ENCODE measurements around the gene USP13.
A peak's percentile ranks its signal among the peaks of the same experiment; 100 is the strongest.

Gene USP13

GRCh38 chr3:179652447-179653095 is at the start of gene USP13:
Gene USP13, plus strand, starts transcription at chr3:179653040. Its CDS starts 186 bp downstream, at chr3:179653226.
- Histone ChIP-seq H3K36me3 (ENCODE audit: insufficient read depth, low read length) (no peaks in the 10 kb centered on the region), H3K27me3 (ENCODE audit: control insufficient read depth in 1 of 2, insufficient read depth in 2 of 2, low read length in 2 of 2) (no peaks in the 10 kb centered on the region), H3K4me3 (ENCODE audit: low read depth in 1 of 2, low read length in 2 of 2) (peak within 1 kb of the TSS; percentile 74 to 84), H3K4me1 (ENCODE audit: insufficient read depth, low read length) (peaks cover 4% of the 10 kb centered on the region), H3K27ac (ENCODE audit: low read depth, low read length) (peak within 1 kb of the TSS; percentile 73), H3K9me3 (ENCODE audit: low read length) (no peaks in the 10 kb centered on the region), H3K9ac (ENCODE audit: low read length) (peak within 1 kb of the TSS; percentile 50)

- H3K4me1 ChIP-seq (ENCODE audit: insufficient read depth, low read length): peaks cover 16% of the 10 kb centered on the region
- H3K4me3 ChIP-seq (ENCODE audit: low read depth in 1 of 2, low read length in 2 of 2): no peak overlapping the region
- H3K27ac ChIP-seq (ENCODE audit: low read depth, low read length): no peak overlapping the region
Observed at GRCh38 chr3:179603321-179603720, 49.5 kb upstream of the USP13 start.

GRCh38 chr3:179603831-179604230 is 49.0 kb upstream of the USP13 start:
- Histone ChIP-seq H3K9me3 (ENCODE audit: low read length) (no peaks in the 10 kb centered on the region), H3K4me3 (ENCODE audit: low read depth in 1 of 2, low read length in 2 of 2) (peak overlapping the region; percentile 82 to 100), H3K36me3 (ENCODE audit: insufficient read depth, low read length) (peaks cover 17% of the 10 kb centered on the region), H3K27ac (ENCODE audit: low read depth, low read length) (peak overlapping the region; percentile 89), H3K4me1 (ENCODE audit: insufficient read depth, low read length) (peaks cover 16% of the 10 kb centered on the region), H3K27me3 (ENCODE audit: control insufficient read depth in 1 of 2, insufficient read depth in 2 of 2, low read length in 2 of 2) (no peaks in the 10 kb centered on the region), H3K9ac (ENCODE audit: low read length) (peak overlapping the region; percentile 99)

More at GRCh38 chr3:179603321-179603720, 49.5 kb upstream of the USP13 start:
- no peaks in the 10 kb centered on the region for H3K9me3 ChIP-seq (ENCODE audit: low read length)
- H3K9ac ChIP-seq (ENCODE audit: low read length): peak overlapping the region; percentile 99
- H3K36me3 ChIP-seq (ENCODE audit: insufficient read depth, low read length): peaks cover 22% of the 10 kb centered on the region
- no peaks in the 10 kb centered on the region for H3K27me3 ChIP-seq (ENCODE audit: control insufficient read depth in 1 of 2, insufficient read depth in 2 of 2, low read length in 2 of 2)

GRCh38 chr3:179604321-179605078 is 48.3 kb upstream of the USP13 start, which contains the start of the genes MRPL47 and NDUFB5:
Gene MRPL47, minus strand, starts transcription at chr3:179604638. Its CDS starts 14 bp downstream, at chr3:179604624.
Gene NDUFB5, plus strand, starts transcription at chr3:179604794. Its CDS starts 22 bp downstream, at chr3:179604816.
- H3K4me1 ChIP-seq (ENCODE audit: insufficient read depth, low read length): peaks cover 16% of the 10 kb centered on the region
- H3K36me3 ChIP-seq (ENCODE audit: insufficient read depth, low read length): peaks cover 13% of the 10 kb centered on the region
- no peaks in the 10 kb centered on the region for H3K27me3 ChIP-seq (ENCODE audit: control insufficient read depth in 1 of 2, insufficient read depth in 2 of 2, low read length in 2 of 2)
- peak within 1 kb of the TSS; percentile 89 for H3K27ac ChIP-seq (ENCODE audit: low read depth, low read length)
- peak within 1 kb of the TSS; percentile 99 for H3K9ac ChIP-seq (ENCODE audit: low read length)
- peak within 1 kb of the TSS; percentile 82 to 100 for H3K4me3 ChIP-seq (ENCODE audit: low read depth in 1 of 2, low read length in 2 of 2)
- no peaks in the 10 kb centered on the region for H3K9me3 ChIP-seq (ENCODE audit: low read length)

- Histone ChIP-seq H3K36me3 (ENCODE audit: insufficient read depth, low read length) (no peaks in the 10 kb centered on the region), H3K4me3 (ENCODE audit: low read depth in 1 of 2, low read length in 2 of 2) (no peak overlapping the region), H3K4me1 (ENCODE audit: insufficient read depth, low read length) (peaks cover 19% of the 10 kb centered on the region)
Observed at GRCh38 chr3:179606534-179607085, 46.2 kb upstream of the USP13 start.

GRCh38 chr3:179608931-179609720 is 43.7 kb upstream of the USP13 start:
- H3K4me3 ChIP-seq (ENCODE audit: low read depth in 1 of 2, low read length in 2 of 2): no peak overlapping the region
- H3K4me1 ChIP-seq (ENCODE audit: insufficient read depth, low read length): peaks cover 8% of the 10 kb centered on the region
- no peaks in the 10 kb centered on the region for H3K36me3 ChIP-seq (ENCODE audit: insufficient read depth, low read length)
- no peaks in the 10 kb centered on the region for H3K27me3 ChIP-seq (ENCODE audit: control insufficient read depth in 1 of 2, insufficient read depth in 2 of 2, low read length in 2 of 2)
- no peak overlapping the region for H3K27ac ChIP-seq (ENCODE audit: low read depth, low read length)
- H3K9me3 ChIP-seq (ENCODE audit: low read length): no peaks in the 10 kb centered on the region
- H3K9ac ChIP-seq (ENCODE audit: low read length): no peak overlapping the region

More at GRCh38 chr3:179606534-179607085, 46.2 kb upstream of the USP13 start:
- H3K9ac ChIP-seq (ENCODE audit: low read length): no peak overlapping the region
- no peaks in the 10 kb centered on the region for H3K27me3 ChIP-seq (ENCODE audit: control insufficient read depth in 1 of 2, insufficient read depth in 2 of 2, low read length in 2 of 2)
- no peaks in the 10 kb centered on the region for H3K9me3 ChIP-seq (ENCODE audit: low read length)
- no peak overlapping the region for H3K27ac ChIP-seq (ENCODE audit: low read depth, low read length)

GRCh38 chr3:179610066-179610465 is 42.8 kb upstream of the USP13 start:
- H3K9ac ChIP-seq (ENCODE audit: low read length): no peak overlapping the region
- no peaks in the 10 kb centered on the region for H3K9me3 ChIP-seq (ENCODE audit: low read length)
- H3K36me3 ChIP-seq (ENCODE audit: insufficient read depth, low read length): no peaks in the 10 kb centered on the region
- H3K4me1 ChIP-seq (ENCODE audit: insufficient read depth, low read length): peaks cover 7% of the 10 kb centered on the region
- H3K27me3 ChIP-seq (ENCODE audit: control insufficient read depth in 1 of 2, insufficient read depth in 2 of 2, low read length in 2 of 2): no peaks in the 10 kb centered on the region
- H3K4me3 ChIP-seq (ENCODE audit: low read depth in 1 of 2, low read length in 2 of 2): no peak overlapping the region
- H3K27ac ChIP-seq (ENCODE audit: low read depth, low read length): no peak overlapping the region

- no peak overlapping the region for H3K9ac ChIP-seq (ENCODE audit: low read length)
- H3K27ac ChIP-seq (ENCODE audit: low read depth, low read length): no peak overlapping the region
- peaks cover 17% of the 10 kb centered on the region for H3K36me3 ChIP-seq (ENCODE audit: insufficient read depth, low read length)
- peaks cover 3% of the 10 kb centered on the region for H3K4me1 ChIP-seq (ENCODE audit: insufficient read depth, low read length)
- no peaks in the 10 kb centered on the region for H3K27me3 ChIP-seq (ENCODE audit: control insufficient read depth in 1 of 2, insufficient read depth in 2 of 2, low read length in 2 of 2)
- H3K9me3 ChIP-seq (ENCODE audit: low read length): no peaks in the 10 kb centered on the region
- no peak overlapping the region for H3K4me3 ChIP-seq (ENCODE audit: low read depth in 1 of 2, low read length in 2 of 2)
Observed at GRCh38 chr3:179613807-179614206, 39.0 kb upstream of the USP13 start.

GRCh38 chr3:179615458-179616173 is 37.2 kb upstream of the USP13 start:
- H3K4me3 ChIP-seq (ENCODE audit: low read depth in 1 of 2, low read length in 2 of 2): no peak overlapping the region
- peaks cover 3% of the 10 kb centered on the region for H3K4me1 ChIP-seq (ENCODE audit: insufficient read depth, low read length)
- H3K9ac ChIP-seq (ENCODE audit: low read length): no peak overlapping the region
- H3K27me3 ChIP-seq (ENCODE audit: control insufficient read depth in 1 of 2, insufficient read depth in 2 of 2, low read length in 2 of 2): no peaks in the 10 kb centered on the region
- no peak overlapping the region for H3K27ac ChIP-seq (ENCODE audit: low read depth, low read length)
- H3K36me3 ChIP-seq (ENCODE audit: insufficient read depth, low read length): peaks cover 19% of the 10 kb centered on the region
- no peaks in the 10 kb centered on the region for H3K9me3 ChIP-seq (ENCODE audit: low read length)

GRCh38 chr3:179622023-179622422 is 30.8 kb upstream of the USP13 start:
- Histone ChIP-seq H3K4me3 (ENCODE audit: low read depth in 1 of 2, low read length in 2 of 2) (no peak overlapping the region), H3K36me3 (ENCODE audit: insufficient read depth, low read length) (peaks cover 42% of the 10 kb centered on the region), H3K27ac (ENCODE audit: low read depth, low read length) (no peak overlapping the region), H3K9ac (ENCODE audit: low read length) (no peak overlapping the region), H3K9me3 (ENCODE audit: low read length) (no peaks in the 10 kb centered on the region), H3K27me3 (ENCODE audit: control insufficient read depth in 1 of 2, insufficient read depth in 2 of 2, low read length in 2 of 2) (no peaks in the 10 kb centered on the region), H3K4me1 (ENCODE audit: insufficient read depth, low read length) (no peaks in the 10 kb centered on the region)
